CD1c-positive myeloid dendritic cell (primary cell): Measurements from ENCODE around the gene MED25.

Source experiments
- DNase-seq: peaks from one replicate; pipeline ENCODE4 v3.0.0-alpha.2; 2016; ENCODE audit errors: extremely low spot score

Gene MED25

DNA sequence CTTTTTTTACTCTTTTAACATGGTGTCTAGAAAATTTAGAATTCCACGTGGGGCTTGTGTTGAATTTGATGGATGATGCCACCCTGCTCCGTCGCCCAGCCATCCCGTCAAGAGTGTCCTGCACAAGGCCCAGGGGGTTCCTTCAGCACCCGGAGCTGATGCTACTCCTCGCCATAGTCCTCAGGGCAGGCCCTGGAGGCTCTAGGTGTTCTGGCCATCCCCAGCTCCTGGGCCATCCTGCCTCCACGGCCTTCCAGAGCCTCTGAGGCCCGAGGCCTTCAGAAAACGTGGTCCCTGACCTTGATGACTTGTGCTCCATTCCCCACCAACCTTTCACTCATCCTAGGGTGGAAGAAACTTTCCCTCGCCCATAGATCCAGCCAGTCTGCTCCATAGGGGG lies 55.7 kb downstream of the MED25 start:
- DNase-seq, result no peak

DNA sequence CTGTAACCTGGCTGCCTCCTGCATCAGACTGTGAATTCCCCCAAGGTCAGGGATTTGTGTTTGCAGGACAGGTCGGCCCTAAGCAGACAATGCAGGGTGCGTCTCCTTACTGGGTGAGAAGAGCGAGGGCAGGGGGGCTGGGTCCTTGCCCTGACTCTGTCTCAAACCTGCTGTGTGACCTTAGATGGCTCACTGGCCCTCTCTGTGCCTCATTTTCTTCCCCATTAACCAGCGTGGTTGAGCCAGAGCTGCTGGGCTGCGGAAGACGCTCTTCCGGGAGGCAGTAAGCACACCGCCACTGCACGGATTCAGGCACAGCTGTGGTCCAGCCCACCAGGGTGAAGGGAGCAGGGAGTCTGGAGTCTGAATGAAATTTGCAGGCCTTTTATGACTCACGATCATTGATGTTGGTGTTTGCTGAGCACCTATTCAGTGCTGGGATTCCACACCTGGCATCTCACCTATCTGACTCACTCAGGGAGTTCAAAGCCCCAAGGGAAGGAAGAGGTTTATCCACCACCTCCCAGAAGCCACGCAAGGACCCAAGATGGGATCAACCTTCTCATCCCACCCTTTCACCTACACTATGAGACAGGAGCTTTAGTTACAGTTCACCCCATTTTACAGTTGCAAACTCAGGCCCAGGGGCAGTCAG lies 56.5 kb downstream of the MED25 start:
- no peak for DNase-seq

DNA sequence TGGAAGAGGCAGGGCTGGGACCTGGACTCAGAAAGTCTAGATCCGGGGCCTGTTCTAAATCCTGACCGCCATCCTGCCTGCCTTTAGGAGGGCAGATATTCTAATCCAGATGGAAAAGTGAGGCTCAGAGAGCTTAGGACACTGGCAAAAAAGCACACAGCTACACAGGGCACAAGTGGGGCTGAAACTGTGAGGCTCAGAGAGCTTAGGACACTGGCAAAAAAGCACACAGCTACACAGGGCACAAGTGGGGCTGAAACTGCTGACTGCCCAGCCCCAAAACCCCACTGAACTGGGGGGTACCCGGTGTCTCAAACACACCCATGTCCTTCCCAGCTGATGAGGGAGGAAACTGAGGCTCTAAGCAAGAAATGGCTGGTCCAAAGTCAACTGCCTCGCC lies 57.1 kb downstream of the MED25 start:
- DNase-seq, result no peak

DNA sequence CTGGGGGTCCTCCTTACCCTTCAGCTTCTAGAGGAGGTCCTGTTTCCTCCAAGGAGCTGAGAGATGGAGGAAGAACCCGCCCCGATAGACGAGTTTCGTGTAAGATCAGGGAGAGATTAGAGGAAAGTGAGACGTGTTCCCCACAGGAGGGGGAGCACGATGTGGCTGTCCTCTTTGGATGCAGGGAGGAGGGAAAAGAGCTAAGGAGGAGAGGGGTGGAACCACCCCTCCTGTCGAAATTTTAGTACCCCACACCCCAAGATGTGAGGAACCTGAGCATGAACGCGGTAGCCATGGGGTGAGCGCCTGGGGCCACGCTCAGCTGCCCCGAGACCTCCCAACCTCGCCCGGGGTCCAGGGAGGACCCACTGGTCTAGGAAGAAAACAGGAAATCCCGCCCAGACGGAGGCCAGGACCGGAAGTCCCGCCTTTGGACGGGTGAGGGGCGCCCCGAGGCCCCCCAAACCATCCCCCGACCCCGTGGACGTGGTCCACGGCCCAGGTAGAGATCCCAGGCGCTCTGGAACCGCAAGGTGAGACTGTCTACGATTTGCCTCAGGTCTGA lies 57.9 kb downstream of the MED25 start:
- DNase-seq, result peak; percentile 51

DNA sequence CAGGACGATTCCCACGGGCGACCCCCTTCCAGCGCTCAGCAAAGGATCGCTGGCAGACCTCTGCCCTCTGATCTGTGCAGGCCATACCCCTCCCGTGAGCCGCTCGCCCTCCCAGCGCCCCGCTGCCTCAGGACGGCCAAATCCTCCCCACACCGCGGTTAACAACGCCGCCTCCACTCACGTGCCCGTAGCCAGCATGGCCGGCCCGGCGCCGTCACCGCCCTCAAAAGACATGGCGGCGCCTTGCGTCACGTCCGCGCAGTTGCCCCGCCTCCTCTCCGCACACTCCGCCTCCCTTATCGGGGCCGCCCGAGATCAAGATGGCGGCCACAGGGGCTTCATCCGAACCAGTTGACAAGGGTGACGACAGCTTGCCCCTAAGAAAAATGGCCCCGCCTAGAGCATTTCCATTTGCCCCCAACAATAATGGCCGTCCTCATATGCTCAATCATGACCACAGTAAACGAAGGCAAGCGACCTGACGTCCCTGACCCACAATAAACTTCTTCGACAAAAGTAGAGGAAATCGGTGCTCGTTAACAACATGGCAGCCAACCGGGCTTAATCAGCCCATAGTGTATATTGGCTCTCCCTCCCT lies 58.4 kb downstream of the MED25 start:
- DNase-seq, result peak; percentile 99

DNA sequence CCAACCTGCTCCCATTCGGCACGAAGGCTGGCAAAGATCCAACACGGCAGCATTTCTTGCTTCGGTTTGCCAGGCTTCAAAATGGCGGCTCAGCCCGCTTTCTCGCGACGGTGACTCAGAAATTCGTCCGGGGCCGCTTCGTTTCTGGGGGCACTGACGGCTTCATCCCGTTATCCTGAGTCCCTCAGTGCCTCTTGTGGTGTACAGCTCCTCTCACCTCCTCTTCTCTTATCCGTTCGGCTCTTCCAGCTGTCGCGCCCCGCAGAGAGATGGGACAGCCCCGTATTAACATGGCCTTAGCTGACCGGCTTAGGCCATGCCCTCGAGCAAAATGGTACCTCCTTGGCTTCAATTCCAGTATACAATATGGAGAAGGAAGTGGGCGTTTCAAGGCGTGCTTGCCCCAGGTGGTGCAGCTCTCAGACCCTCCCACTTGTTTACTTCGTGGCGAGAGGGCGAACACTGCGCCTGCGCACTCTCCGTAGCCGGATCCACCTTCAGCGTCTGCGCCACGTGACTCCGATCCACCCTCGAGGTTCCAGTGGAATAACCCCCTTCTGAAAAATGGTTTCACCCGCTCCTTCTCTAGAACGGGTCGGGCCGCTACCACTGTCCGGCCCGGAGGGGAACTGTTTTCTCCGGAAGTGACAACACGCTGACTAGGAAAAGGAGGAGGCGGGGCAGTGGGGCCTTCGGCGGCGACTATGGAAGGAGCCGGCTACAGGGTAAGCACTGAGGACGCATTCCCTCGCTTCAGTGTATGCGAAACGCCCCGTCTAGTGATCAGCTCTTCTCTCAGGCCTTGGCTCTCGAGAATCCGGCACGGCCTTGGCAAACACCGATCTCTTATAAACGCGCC lies 59.2 kb downstream of the MED25 start, which contains the start of the genes AKT1S1 and TBC1D17:
TSS of gene AKT1S1 (minus strand) at position 336 of the 859 bp plus-strand sequence. CDS start 4,060 bp downstream, outside the sequence.
TSS of gene TBC1D17 (plus strand) at position 683 of the 859 bp plus-strand sequence. CDS start at position 705, 22 bp downstream.
- DNase-seq, result peak; percentile 100

DNA sequence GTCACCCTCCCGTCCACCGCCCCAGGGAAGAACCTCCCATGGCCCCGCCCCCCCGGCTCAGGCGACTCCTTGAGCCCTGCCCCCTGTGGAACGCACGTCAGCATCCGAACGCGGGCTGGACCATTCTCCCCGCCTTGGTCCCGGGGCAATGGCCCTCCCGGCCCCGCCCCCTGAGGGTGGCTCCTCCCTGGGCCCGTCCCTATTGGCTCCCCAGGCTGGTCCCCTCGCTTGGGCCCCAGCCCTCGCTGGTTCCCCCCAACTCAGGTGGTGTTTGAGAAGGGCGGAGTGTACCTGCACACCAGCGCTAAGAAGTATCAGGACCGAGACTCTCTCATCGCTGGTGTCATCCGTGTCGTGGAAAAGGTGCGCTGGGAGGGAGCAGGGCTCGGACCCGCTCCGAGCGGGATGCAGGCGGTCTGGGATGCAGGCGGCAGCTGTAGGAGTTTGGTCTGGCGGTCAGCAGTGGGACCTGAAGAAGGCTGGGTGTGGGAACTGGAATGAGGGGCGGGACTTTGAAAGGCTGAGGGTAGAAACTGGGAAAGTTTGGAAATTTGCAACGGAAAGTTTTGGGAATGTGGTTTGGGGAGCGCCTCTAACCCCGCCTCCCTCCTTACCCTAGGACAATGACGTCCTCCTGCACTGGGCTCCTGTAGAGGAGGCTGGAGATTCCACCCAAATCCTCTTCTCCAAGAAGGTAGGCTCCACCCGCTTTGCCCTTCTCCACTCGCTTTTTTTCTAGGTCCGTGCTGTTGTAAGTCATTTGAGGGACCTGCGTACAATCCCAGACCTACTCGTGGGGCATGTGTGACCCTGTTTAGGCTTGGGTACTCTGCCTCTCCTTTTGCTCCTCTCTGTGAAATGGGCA lies 60.0 kb downstream of the MED25 start:
- peak; percentile 98 for DNase-seq

DNA sequence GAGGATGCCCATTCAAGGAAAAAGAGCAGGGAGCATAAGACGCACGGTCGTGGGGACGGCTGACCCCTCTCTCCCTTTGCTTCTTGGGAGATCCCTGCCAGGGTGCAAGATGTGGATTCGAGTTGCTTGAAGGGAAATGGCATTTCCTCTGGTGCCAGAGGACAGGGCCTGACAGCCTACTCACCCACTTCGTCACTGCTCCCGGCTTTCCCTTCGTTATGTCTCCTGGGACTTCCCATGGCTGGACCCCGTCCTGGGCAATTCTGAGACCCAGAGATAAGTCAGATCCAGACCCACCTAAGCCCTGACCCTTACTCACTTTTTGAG lies 60.6 kb downstream of the MED25 start:
- no peak for DNase-seq

DNA sequence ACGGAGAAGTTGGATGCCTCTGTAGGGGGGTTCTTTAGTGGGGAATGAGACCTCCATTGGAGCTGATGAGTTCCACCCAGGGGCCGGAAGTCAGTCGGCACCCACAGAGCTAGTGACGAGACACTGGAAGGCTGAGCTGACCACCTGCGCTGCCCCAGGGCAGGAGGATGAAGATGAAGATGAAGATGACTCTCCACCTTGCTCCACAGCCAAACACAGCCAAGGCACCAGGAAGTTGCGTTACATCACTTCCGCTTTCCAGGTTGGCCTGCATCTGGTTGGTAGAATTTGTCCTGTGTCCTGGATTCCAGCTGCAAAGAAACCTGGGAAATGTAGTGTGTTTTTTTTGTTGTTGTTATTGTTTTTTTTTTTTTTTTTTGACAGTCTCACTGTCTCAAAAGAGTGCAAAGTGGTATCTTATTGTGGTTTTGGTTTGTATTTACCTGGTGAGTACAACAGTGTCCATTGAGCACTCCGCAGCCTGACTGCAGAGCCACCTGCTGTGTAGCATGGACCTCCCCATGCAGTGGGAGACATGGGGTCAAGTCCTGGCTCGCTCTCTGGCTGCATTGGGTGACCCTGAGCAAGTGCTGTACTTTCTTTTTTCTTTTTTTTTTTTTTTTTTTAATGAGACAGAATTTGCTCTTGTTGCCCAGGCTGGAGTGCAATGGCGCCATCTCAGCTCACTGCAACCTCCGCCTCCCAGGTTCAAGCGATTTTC lies 61.3 kb downstream of the MED25 start:
- DNase-seq, result peak; percentile 43

DNA sequence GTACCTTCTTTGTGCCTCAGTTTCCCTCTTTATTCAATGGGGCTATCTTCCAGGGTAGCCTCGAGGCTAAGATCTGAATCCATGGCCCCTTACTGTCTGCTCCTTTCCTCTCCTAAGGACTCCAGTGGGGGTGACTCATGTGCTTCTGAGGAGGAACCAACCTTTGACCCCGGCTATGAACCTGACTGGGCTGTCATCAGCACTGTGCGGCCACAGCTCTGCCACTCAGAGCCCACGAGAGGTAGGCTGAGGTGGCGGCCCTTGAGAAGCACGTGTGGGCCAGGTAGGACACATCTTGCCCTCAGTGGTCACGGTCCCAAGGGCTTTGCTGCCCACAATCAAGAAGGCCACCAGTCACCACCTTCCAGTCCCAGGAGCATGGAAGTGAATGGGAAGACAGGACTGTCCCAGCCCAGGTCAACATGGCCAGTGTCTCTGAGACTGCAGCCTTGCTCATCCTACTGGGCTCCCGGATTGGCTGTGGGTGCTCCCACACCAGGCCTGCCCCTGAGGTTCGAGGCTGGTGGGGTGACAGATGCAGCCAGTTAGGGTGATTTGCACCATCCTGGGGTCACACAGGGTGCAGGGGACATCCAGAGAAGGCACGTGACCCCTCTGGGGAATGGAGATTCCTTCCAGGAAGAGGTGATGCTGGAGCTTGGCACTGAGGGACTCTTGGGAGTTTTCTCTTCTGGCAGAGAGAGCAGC lies 62.2 kb downstream of the MED25 start:
- DNase-seq, result no peak

DNA sequence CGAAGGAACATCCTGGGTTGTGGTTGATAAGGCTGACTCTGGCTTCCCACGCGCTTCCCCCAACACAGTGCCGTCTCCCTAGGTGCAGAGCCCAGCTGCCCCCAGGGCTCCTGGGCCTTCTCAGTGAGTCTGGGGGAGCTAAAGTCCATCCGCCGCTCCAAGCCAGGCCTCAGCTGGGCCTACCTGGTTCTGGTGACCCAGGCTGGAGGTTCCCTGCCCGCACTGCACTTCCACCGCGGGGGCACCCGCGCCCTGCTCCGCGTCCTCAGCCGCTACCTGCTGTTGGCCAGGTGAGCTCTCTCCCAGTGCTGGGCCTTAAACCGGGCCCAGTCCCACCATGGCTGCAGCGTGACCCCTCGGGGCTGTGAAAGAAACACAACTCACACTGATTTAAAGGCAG lies 63.1 kb downstream of the MED25 start:
- no peak for DNase-seq

DNA sequence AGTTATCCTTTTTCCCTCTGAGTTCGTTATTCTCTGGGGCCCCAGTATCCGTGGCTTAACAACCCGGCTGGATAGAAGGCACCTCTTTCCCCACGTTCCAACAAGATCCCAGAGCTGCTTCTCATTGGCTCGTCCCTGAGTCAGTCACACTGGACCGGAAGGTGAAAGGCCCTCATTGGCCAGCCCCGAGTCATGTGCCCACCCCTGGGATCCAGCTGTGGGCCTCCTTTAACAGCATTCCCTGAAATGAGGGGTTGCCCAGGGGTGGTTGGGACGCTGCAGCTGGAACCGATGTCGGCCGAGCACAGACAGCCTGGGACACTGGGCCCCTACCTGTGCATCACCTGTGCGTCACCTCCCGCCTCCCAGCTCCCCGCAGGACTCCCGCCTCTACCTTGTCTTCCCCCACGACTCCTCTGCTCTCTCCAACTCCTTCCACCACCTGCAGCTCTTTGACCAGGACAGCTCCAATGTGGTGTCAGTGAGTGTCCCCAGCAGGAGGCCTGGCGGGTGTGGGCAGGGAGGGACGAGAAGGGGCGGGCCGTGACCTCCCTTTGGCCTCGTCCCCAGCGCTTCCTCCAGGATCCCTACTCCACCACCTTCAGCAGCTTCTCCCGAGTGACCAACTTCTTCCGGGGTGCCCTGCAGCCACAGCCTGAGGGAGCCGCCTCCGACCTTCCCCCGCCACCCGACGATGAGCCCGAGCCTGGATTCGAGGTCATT lies 63.7 kb downstream of the MED25 start:
- DNase-seq, result no peak

DNA sequence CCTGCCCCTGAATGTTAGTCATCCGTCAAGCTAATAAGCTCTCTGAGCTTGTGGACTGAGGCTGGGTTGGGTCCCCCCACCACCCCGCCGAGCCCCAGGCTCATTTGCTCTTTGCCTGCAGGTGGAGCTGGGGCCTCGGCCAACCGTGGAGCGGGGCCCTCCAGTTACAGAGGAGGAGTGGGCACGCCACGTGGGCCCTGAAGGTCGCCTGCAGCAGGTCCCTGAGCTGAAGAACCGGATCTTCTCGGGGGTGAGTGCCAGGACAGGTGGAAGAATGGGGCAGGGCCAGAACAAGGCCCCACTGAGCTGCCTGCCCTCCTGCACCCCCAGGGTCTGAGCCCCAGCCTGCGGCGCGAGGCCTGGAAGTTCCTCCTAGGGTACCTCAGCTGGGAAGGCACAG lies 64.6 kb downstream of the MED25 start:
- DNase-seq, result no peak

DNA sequence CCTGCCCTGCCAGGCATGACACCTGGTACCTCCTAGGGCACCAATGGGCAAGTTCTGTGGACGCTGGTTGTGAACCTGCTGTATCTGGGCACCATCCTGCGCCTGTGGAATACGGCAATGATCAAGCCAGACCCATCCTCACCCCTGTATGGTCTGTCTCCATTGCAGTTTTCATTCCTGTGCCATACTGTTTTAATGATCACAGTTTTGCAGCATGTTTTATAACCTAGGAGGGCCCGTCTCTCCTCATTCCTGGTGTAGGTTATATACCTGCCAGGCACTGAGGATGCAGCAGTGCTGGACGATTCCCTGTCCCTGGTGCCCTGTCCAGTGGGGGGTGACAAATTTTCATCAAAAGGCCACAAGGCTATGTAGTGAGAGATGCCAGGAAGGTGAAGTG lies 65.0 kb downstream of the MED25 start:
- DNase-seq, result no peak

DNA sequence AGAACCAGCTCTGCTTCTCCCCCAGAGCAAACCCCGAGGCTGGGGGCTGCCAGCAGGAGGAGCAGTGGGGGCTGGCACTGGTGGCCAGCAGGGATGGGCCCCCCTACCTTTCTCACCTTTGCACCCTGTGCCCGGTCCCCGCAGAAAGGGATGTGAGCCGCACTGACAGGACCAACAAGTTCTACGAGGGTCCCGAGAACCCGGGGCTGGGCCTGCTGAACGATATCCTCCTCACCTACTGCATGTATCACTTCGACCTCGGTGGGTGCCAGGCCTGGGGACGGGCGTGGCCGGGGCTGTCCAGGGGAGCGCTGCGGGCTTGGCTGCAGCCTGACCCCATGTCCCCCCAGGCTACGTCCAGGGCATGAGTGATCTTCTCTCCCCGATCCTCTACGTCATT lies 66.0 kb downstream of the MED25 start:
- DNase-seq, result no peak

DNA sequence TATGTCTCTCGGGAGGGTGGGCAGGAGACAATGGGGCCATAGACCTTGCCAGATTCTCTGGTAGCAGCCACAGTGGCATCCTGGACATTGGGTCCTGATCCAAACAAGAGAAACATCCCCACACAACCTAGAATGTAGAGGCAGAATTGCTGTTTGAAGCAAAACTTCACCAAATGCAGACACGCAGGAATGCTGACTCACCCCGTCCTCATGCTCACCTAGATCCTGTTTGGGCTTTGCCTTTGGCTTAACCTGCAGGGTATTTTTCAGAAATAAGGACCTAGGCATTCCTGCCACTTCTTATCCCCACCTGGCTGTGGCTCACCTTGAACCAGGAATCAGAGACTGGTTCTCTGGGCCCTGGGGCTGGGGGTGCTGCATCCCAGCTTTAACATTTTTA lies 66.7 kb downstream of the MED25 start:
- no peak for DNase-seq
